ENCODE measurements around the gene XRCC3. TPM values are rescaled to one million over a fixed set of nuclear protein-coding genes. Genes with fewer than 3 reads are reported as not detected.

Gene XRCC3
- total RNA-seq, 4 donors from 2014 or later, result 0.59 to 14.4 (median 5.2) TPM

DNA sequence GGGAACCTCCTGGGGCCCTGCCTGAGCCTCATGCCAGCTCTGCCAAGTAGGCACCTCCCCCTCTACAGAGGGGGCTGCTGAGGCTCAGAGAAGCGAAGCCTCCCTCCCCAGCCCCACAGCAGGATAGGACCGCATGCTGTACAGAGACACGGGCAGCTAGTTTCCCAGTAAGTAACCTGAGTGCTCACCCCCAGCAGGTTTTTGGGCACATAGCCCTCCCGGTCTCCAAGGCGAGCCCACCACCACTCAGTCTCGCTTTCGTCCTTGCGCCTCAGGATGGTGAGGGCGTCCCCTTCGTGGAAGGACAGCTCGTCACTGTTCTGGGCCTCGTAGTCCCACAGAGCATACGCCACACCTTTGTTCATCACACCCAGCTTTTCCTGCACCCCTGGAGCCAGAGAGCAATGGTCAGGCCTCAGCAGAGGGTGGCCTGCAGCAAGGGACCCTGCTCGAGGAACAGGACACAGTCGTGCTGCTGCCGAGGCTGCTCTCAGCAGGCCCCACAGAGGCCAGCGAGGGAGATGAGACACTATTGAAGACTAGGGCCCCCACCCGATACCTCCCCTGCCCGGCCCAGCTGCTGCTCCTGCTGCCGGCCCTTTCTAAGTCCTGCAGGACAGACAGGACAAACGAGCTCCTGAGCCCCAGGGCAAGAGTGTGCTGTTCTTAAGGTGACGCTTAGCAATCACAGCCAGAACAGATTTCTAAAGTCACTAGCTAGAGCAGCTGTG is 20.7 kb upstream of the XRCC3 start:
- H3K4me1 ChIP-seq, result peaks cover 4 to 7% of the 10 kb centered on the region in 2 donors
- intact Hi-C loops (cut with DNase I; ENCODE audit: low total_unique reads), result no loop called here
- no peaks in the 10 kb centered on the region for H3K9me3 ChIP-seq
- H3K27me3 ChIP-seq, result no peaks in the 10 kb centered on the region
- peak in 1 of 2 donors; percentile 14 for DNase-seq
- H3K27ac ChIP-seq, result peak overlapping the region; percentile 74 to 87
- TF ChIP-seq, protein P1, sequence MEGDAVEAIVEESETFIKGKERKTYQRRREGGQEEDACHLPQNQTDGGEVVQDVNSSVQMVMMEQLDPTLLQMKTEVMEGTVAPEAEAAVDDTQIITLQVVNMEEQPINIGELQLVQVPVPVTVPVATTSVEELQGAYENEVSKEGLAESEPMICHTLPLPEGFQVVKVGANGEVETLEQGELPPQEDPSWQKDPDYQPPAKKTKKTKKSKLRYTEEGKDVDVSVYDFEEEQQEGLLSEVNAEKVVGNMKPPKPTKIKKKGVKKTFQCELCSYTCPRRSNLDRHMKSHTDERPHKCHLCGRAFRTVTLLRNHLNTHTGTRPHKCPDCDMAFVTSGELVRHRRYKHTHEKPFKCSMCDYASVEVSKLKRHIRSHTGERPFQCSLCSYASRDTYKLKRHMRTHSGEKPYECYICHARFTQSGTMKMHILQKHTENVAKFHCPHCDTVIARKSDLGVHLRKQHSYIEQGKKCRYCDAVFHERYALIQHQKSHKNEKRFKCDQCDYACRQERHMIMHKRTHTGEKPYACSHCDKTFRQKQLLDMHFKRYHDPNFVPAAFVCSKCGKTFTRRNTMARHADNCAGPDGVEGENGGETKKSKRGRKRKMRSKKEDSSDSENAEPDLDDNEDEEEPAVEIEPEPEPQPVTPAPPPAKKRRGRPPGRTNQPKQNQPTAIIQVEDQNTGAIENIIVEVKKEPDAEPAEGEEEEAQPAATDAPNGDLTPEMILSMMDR (IDR thresholded peaks at IDR 0.05), result no peak
- no peak for TF ChIP-seq POLR2A (IDR thresholded peaks at IDR 0.05)
- no peaks in the 10 kb centered on the region for H3K36me3 ChIP-seq
- H3K4me3 ChIP-seq, result no peak overlapping the region

DNA sequence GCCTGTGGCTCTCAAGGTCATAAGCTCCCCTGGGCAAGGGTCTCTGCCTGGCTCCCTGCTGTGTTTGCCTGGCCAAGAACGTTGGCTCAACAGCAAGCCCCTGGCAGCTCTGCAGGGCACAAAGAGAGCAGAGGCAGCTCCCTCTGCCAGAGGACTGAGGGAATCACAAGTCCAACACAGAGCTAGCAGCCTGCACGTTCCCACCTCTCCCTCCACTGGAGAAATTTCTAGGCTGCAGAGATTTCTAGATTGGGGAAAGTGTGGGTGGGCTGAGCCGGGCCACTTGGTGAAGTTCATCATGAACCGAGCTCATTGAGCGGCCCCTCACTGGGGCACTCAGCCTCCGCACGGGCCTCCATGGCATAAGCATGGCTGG is 20.2 kb upstream of the XRCC3 start:
- intact Hi-C loops (cut with DNase I; ENCODE audit: low total_unique reads), result no loop called here
- TF ChIP-seq, protein P1 (IDR thresholded peaks at IDR 0.05), result no peak
- no peak for TF ChIP-seq POLR2A (IDR thresholded peaks at IDR 0.05)
- peak in 1 of 2 donors; percentile 15 for DNase-seq
- H3K27ac ChIP-seq, result peak overlapping the region; percentile 74 to 87
- H3K9me3 ChIP-seq, result no peaks in the 10 kb centered on the region
- no peaks in the 10 kb centered on the region for H3K27me3 ChIP-seq
- no peaks in the 10 kb centered on the region for H3K36me3 ChIP-seq
- peaks cover 4 to 7% of the 10 kb centered on the region in 2 donors for H3K4me1 ChIP-seq
- no peak overlapping the region for H3K4me3 ChIP-seq

DNA sequence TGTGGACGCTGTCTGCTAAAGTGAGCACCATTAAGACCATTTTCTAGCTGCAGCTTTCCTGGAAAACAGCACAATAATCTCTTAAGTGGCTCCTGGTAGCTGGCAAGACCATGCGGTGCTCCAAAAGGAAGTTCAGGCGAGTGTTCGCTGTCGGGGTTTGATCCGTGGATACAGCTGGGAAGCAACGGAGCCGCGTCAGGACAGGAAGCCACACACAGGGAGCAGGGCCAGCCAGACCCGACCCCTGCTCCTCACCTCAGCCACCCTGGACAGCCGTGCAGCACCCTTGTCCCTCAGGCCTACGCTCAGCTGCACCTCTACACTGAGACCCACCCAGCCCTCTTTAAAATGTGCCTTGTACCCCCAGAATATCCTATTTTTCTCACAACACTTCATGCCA is 19.8 kb upstream of the XRCC3 start:
- peak overlapping the region; percentile 74 to 87 for H3K27ac ChIP-seq
- peak in 1 of 2 donors; percentile 15 for DNase-seq
- H3K36me3 ChIP-seq, result no peaks in the 10 kb centered on the region
- H3K4me1 ChIP-seq, result peaks cover 4 to 7% of the 10 kb centered on the region in 2 donors
- H3K9me3 ChIP-seq, result no peaks in the 10 kb centered on the region
- TF ChIP-seq POLR2A (IDR thresholded peaks at IDR 0.05), result no peak
- TF ChIP-seq, protein P1 (IDR thresholded peaks at IDR 0.05), result no peak
- H3K4me3 ChIP-seq, result no peak overlapping the region
- no peaks in the 10 kb centered on the region for H3K27me3 ChIP-seq
- intact Hi-C loops (cut with DNase I; ENCODE audit: low total_unique reads), result no loop called here

DNA sequence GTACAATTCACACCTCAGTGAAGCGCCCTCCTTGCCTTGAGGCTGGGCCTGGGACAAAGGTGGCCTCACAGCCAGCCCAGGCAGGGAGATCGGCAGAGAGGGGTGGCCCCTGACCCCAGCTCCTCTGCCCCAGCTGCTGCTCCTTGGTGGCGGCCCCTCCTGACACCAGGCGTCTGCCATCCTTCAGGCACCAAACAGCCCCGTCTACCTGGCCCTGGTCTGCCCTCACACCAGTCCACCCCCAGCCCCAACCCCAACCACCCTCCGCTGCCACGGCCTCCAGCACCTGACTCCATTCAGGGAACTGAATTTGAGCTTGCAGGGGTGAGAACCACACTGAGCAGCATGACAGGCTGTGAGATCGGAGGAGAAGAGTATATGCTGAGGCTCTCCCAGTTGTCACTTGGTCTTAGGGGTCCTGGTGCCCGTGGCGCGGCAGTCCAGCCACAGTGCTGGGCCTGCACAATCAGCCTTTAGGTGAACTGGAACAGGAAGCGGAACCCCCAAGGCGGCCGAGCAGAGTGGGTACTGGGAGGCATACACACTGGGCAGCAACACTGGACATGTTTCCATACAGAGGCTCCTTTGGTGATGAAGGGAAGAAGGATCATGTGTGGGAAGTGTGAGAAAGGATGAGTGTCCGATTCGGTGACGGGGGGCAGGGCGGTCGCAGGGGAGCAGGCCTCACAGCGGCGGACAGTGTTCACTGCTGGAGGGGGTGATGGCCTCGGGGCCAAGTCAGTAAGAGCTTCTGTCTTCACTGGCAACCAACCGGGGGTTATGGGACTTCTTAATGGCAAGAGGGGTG is 19.0 kb upstream of the XRCC3 start:
- H3K4me3 ChIP-seq, result no peak overlapping the region
- H3K27me3 ChIP-seq, result no peaks in the 10 kb centered on the region
- TF ChIP-seq POLR2A (IDR thresholded peaks at IDR 0.05), result no peak
- TF ChIP-seq, protein P1 (IDR thresholded peaks at IDR 0.05), result no peak
- H3K27ac ChIP-seq, result peak overlapping the region in 1 of 2 donors; percentile 87
- no peaks in the 10 kb centered on the region for H3K9me3 ChIP-seq
- DNase-seq, result no peak
- intact Hi-C loops (cut with DNase I; ENCODE audit: low total_unique reads), result no loop called here
- peaks cover 4 to 7% of the 10 kb centered on the region in 2 donors for H3K4me1 ChIP-seq
- H3K36me3 ChIP-seq, result no peaks in the 10 kb centered on the region

DNA sequence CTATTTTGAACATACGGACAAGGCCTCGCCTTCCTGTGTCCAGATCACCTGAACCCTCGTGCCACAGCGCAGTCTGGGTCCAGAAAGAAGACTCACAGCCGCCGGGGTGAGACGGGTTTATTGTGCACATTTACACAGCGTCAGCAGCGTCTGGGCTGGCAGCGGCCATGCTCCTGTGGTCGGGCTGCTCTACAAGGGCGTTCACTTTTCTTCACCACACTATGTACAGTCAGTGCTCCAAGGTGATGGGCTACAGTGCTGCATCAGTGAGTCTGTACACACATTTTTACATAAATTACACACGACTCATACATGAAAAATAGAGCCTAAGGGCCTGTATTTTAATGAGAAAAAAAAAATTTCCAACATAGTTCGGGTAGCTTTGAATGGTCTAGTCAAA is 18.4 kb upstream of the XRCC3 start:
- no peak for DNase-seq
- H3K4me1 ChIP-seq, result peaks cover 4 to 7% of the 10 kb centered on the region in 2 donors

More for the DNA sequence above, 18.4 kb upstream of the XRCC3 start:
- Histone ChIP-seq H3K27ac (no peak overlapping the region), H3K27me3 (no peaks in the 10 kb centered on the region), H3K36me3 (no peaks in the 10 kb centered on the region), H3K4me3 (no peak overlapping the region), H3K9me3 (no peaks in the 10 kb centered on the region)
- TF ChIP-seq POLR2A (IDR thresholded peaks at IDR 0.05), result no peak
- TF ChIP-seq, protein P1 (IDR thresholded peaks at IDR 0.05), result no peak
- intact Hi-C loops (cut with DNase I; ENCODE audit: low total_unique reads), result no loop called here
